ENCODE measurements around the gene SLIT3.

The SLIT3 gene

GRCh38 chr5:168813184-168813968, 487.6 kb downstream of the SLIT3 start:
- no peak for DNase-seq

GRCh38 chr5:168810641-168811040, 490.3 kb downstream of the SLIT3 start:
- DNase-seq, result no peak

- DNase-seq, result no peak
Observed at GRCh38 chr5:168809218-168809617, 491.7 kb downstream of the SLIT3 start.

- DNase-seq, result no peak
Observed at GRCh38 chr5:168808051-168808616, 492.8 kb downstream of the SLIT3 start.

GRCh38 chr5:168807287-168807686, 493.7 kb downstream of the SLIT3 start:
- DNase-seq, result no peak

GRCh38 chr5:168803541-168803940, 497.4 kb downstream of the SLIT3 start:
- DNase-seq, result no peak

GRCh38 chr5:168802337-168802736, 498.6 kb downstream of the SLIT3 start:
- DNase-seq, result no peak

GRCh38 chr5:168801567-168801966, 499.4 kb downstream of the SLIT3 start:
- DNase-seq, result no peak

- DNase-seq, result no peak
Observed at GRCh38 chr5:168800701-168801100, 500.2 kb downstream of the SLIT3 start.

- no peak for DNase-seq
Observed at GRCh38 chr5:168798065-168799023, 502.6 kb downstream of the SLIT3 start.

- DNase-seq, result no peak
Observed at GRCh38 chr5:168796593-168797580, 504.1 kb downstream of the SLIT3 start.

GRCh38 chr5:168796000-168796399, 504.9 kb downstream of the SLIT3 start:
- DNase-seq, result no peak

- DNase-seq, result no peak
Observed at GRCh38 chr5:168793841-168794837, 506.8 kb downstream of the SLIT3 start.

- no peak for DNase-seq
Observed at GRCh38 chr5:168792678-168793077, 508.3 kb downstream of the SLIT3 start.

- no peak for DNase-seq
Observed at GRCh38 chr5:168790671-168791250, 510.2 kb downstream of the SLIT3 start.

GRCh38 chr5:168790002-168790635, 510.8 kb downstream of the SLIT3 start:
- DNase-seq, result no peak

- no peak for DNase-seq
Observed at GRCh38 chr5:168788786-168789185, 512.2 kb downstream of the SLIT3 start.

- no peak for DNase-seq
Observed at GRCh38 chr5:168788107-168788506, 512.8 kb downstream of the SLIT3 start.

- DNase-seq, result no peak
Observed at GRCh38 chr5:168786147-168786546, 514.8 kb downstream of the SLIT3 start.

GRCh38 chr5:168784454-168784853, 516.5 kb downstream of the SLIT3 start:
- DNase-seq, result no peak
